Type B pancreatic cell (in vitro differentiated cells): ENCODE measurements around the gene RALY. TPM values are rescaled to one million over a fixed set of nuclear protein-coding genes. Genes with fewer than 3 reads are reported as not detected.

Source experiments
- DNase-seq: peaks from one replicate; pipeline ENCODE4 v3.0.0; 2021; ENCODE audit warnings: mixed read lengths; ENCODE audit not compliant: unreplicated experiment; ENCODE audit errors: extremely low spot score
- H3K27ac Mint-ChIP-seq: 2 replicates; pipeline ENCODE4 v1.8.0; 2021; ENCODE audit warnings: mild to moderate bottlenecking, mixed read lengths
- H3K27me3 Mint-ChIP-seq: 2 replicates; pipeline ENCODE4 v1.8.0; 2021; ENCODE audit warnings: mixed read lengths
- H3K36me3 Mint-ChIP-seq: 2 replicates; pipeline ENCODE4 v1.8.0; 2021; ENCODE audit warnings: mixed read lengths
- H3K4me1 Mint-ChIP-seq: one replicate; pipeline ENCODE4 v1.8.0; 2021; ENCODE audit warnings: mixed read lengths; ENCODE audit not compliant: unreplicated experiment
- H3K4me3 Mint-ChIP-seq: 2 replicates; pipeline ENCODE4 v1.8.0; 2021; ENCODE audit warnings: mild to moderate bottlenecking, mixed read lengths
- H3K9me3 Mint-ChIP-seq: 2 replicates; pipeline ENCODE4 v1.8.0; 2021; ENCODE audit warnings: mixed read lengths
- long read RNA-seq: library from polyadenylated mRNA; unstranded; transcript quantifications from one replicate; pipeline ENCODE4 v2.0.0, GENCODE V29; 2020
- total RNA-seq: library from RNA; stranded (reverse); gene quantifications from 2 replicates; pipeline ENCODE4 v1.2.1, GENCODE V29; 2021; ENCODE audit warnings: low replicate concordance
- TF ChIP-seq, protein P1 (sequence below): fragments of 200-600 bp; sonication (generic); conservative IDR thresholded peaks from 2 replicates; pipeline ENCODE4 v1.5.0; 2021; ENCODE audit warnings: antibody characterized with exemption, mild to moderate bottlenecking

Gene RALY
- 200 and 215 TPM in 2 replicates for total RNA-seq
- long read RNA-seq, full-length matches to known transcripts, result 6 of 15 reads
- long read RNA-seq, partial matches to known transcripts, result 3 of 15 reads
- long read RNA-seq, other reads (novel, unspliced or antisense), result 6 of 15 reads

DNA sequence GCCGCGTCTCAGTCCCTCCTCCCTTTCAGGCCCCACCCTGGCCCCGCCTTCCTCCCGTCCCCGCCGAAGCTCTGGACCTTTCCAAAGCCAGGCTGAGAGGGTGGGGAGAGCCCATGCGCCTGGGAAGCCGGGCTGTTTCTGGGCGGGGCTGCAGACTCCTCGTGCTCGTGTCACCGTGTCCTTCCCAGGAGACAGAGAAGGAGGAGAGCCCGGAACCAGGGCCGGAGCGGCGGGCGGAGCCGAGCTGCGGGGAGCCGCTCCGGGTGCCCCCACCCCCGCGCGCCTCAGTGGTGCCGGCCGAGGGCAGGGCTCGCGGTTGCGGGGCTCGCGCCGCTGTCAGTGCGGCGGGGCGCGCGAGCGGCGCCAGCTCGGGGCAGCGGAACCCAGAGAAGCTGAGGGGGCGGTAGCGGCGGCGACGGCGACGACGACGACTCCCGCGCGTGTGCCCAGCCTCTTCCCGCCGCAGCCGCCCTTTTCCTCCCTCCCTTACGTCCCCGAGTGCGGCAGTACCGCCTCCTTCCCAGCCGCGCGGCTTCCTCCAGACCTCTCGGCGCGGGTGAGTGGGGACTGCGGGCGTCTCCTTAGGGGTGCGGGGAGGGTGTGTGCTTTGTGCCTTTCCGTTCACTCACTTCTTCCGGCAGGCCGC is at the start of gene RALY:
Gene RALY, plus strand, starts transcription at position 336 of the 646 bp plus-strand sequence. CDS start 78,164 bp downstream, outside the sequence.
- Mint-ChIP-seq H3K27me3 (no peaks in the 10 kb centered on the region), H3K27ac (peak within 1 kb of the TSS; percentile 95), H3K36me3 (peaks cover 18% of the 10 kb centered on the region), H3K4me1 (peaks cover 49% of the 10 kb centered on the region), H3K9me3 (no peaks in the 10 kb centered on the region), H3K4me3 (peak within 1 kb of the TSS; percentile 97)
- TF ChIP-seq, protein P1, sequence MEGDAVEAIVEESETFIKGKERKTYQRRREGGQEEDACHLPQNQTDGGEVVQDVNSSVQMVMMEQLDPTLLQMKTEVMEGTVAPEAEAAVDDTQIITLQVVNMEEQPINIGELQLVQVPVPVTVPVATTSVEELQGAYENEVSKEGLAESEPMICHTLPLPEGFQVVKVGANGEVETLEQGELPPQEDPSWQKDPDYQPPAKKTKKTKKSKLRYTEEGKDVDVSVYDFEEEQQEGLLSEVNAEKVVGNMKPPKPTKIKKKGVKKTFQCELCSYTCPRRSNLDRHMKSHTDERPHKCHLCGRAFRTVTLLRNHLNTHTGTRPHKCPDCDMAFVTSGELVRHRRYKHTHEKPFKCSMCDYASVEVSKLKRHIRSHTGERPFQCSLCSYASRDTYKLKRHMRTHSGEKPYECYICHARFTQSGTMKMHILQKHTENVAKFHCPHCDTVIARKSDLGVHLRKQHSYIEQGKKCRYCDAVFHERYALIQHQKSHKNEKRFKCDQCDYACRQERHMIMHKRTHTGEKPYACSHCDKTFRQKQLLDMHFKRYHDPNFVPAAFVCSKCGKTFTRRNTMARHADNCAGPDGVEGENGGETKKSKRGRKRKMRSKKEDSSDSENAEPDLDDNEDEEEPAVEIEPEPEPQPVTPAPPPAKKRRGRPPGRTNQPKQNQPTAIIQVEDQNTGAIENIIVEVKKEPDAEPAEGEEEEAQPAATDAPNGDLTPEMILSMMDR, result no peak
- no peak for DNase-seq

DNA sequence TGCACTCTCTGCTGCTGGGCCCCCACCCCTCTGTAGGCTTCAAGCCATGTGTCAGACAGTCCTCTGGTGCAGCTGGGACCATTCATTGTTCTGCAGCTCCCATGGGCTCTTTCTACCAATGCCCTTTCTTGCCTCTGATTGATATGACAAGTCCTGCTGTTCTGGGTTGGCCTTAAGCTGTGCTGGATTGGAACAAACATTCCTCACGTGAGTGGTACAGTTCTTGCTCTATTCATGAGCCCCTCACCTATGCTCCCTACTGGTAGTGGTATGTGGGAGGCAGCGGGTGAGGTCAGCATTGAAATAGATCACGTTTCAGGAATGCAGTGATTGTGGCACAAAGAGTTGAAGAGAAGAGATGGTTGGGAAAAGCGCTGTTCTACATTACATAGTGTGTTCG is 48.8 kb upstream of the RALY start:
- H3K36me3 Mint-ChIP-seq, result no peaks in the 10 kb centered on the region
- H3K27ac Mint-ChIP-seq, result no peak overlapping the region
- H3K4me1 Mint-ChIP-seq, result peaks cover 6% of the 10 kb centered on the region
- H3K9me3 Mint-ChIP-seq, result peaks cover 18% of the 10 kb centered on the region
- no peaks in the 10 kb centered on the region for H3K27me3 Mint-ChIP-seq
- TF ChIP-seq, protein P1, result no peak
- no peak overlapping the region for H3K4me3 Mint-ChIP-seq
- DNase-seq, result no peak

DNA sequence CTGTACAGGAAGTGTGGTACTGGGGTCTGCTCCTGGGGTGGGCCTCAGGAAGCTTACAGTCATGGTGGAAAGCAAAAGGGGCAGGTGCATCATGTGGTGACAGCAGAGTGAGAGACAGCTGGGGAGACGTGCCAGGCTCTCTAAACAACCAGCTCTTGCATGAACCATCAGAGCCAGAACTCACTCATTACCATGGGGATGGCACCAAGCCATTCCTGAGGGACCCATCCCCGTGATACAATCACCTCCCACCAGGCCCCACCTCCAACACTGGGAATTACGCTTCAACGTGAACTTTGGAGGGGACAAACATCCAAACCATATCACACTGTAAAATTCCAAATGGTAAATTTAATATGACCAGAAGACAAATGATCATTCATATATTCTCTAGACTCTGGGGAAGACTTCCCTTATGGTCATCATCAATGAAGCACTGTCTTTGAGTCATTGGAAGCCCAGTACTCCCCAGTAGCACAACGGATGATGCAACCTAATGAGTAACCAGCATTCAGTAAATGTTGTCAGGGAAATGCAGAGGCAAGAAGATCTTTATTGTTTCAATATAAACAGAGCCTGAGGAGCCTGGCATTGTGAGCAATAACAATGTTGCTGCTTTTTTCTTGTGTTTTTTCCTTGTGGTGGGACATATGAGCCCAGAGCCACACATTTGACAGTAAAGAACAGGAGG is 48.2 kb upstream of the RALY start:
- H3K4me1 Mint-ChIP-seq, result peaks cover 6% of the 10 kb centered on the region
- DNase-seq, result no peak
- H3K27ac Mint-ChIP-seq, result no peak overlapping the region
- peaks cover 18% of the 10 kb centered on the region for H3K9me3 Mint-ChIP-seq
- TF ChIP-seq, protein P1, result no peak
- no peaks in the 10 kb centered on the region for H3K36me3 Mint-ChIP-seq
- no peak overlapping the region for H3K4me3 Mint-ChIP-seq
- H3K27me3 Mint-ChIP-seq, result no peaks in the 10 kb centered on the region

DNA sequence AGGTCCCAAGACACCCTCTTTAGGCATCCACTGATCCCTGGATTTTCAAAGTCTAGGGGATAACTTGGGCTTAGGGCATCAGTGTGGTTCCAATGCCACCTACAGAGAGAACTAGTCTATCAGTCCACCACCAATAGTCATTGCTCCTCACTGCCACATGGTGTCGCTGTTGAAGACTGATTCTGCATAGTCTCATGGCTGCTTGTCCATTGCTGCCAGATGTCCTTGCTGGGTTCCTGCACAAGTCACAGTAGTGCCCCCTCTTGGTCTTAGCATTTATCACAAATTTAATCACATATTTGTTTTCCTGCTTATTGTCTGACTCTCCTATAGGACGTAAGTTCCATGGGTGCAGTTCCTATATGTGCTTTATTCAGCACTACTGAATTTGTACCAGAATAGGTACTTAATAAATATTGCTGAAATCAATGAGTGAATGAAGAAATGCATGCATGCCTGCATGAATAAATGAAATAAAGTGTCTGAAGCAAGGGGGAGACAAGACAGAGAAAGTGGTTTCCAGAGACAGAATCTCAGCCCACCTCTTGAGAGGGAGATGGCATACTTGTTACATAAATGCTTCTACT is 45.9 kb upstream of the RALY start:
- no peak overlapping the region for H3K4me3 Mint-ChIP-seq
- peaks cover 6% of the 10 kb centered on the region for H3K27me3 Mint-ChIP-seq
- no peak overlapping the region for H3K27ac Mint-ChIP-seq
- H3K9me3 Mint-ChIP-seq, result peaks cover 22% of the 10 kb centered on the region
- peaks cover 6% of the 10 kb centered on the region for H3K4me1 Mint-ChIP-seq
- DNase-seq, result no peak
- TF ChIP-seq, protein P1, result peak; percentile 79
- H3K36me3 Mint-ChIP-seq, result no peaks in the 10 kb centered on the region

DNA sequence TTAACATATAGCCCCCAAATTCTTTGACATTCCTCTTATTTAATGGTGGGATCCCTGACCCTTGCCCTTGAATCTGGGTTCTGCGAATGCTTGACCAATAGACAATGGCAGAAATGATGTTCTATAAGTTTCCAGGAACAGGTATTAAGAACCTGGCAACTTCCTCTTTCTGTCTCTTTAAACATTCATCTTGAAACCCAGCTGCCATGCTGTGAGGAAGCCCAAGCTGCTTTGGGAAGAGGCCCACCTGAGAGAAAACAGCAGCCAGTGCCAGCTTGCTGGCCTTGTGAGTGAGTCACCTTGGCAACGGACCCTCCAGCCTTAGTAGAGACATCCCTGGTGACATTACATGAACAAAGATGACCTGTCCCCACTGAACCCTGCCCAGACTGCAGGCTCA is 45.2 kb upstream of the RALY start:
- H3K4me1 Mint-ChIP-seq, result peaks cover 6% of the 10 kb centered on the region
- TF ChIP-seq, protein P1, result no peak

More for the DNA sequence above, 45.2 kb upstream of the RALY start:
- peaks cover 22% of the 10 kb centered on the region for H3K9me3 Mint-ChIP-seq
- H3K36me3 Mint-ChIP-seq, result no peaks in the 10 kb centered on the region
- H3K4me3 Mint-ChIP-seq, result no peak overlapping the region
- DNase-seq, result no peak
- H3K27ac Mint-ChIP-seq, result no peak overlapping the region
- H3K27me3 Mint-ChIP-seq, result peaks cover 6% of the 10 kb centered on the region
